ENCODE data around the gene AQR.
"Not testable (repeated sequence)": the region's sequence is repeated elsewhere in the genome, so short reads cannot be mapped to it uniquely, and the experiment has no call there.

GRCh38 chr15:34970098-34970643, 629 bp upstream of the AQR start:
- not testable (repeated sequence) for TF ChIP-seq TAF1 (IDR thresholded peaks at IDR 0.05; ENCODE audit: low read depth); REST (IDR thresholded peaks at IDR 0.05; ENCODE audit: borderline replicate concordance); CTCF (IDR thresholded peaks at IDR 0.05; ENCODE audit: poor library complexity, severe bottlenecking); POLR2AphosphoS5 (IDR thresholded peaks at IDR 0.05); SMC3 (conservative IDR thresholded peaks at IDR 0.05; ENCODE audit: poor library complexity)

All from neural cell (in vitro differentiated cells).